HL-60 (cell line): ENCODE results near the gene RAB3IP.
"Not testable (repeated sequence)": the region's sequence is repeated elsewhere in the genome, so short reads cannot be mapped to it uniquely, and the experiment has no call there.

Experiments
- DNase-seq, 2 experiments: peaks; one replicate each; pipeline ENCODE4 v3.0.0-alpha.2; 2010 to 2020; ENCODE audit warnings: low read depth in 1 of 2, low spot score in 1 of 2
- H3K27ac ChIP-seq: fragments of 250-450 bp; sonication (Bioruptor Pico); replicated peaks from 2 replicates; pipeline ENCODE4 v1.5.1; 2020; ENCODE audit warnings: mild to moderate bottlenecking, moderate library complexity
- H3K27me3 ChIP-seq: fragments of 250-450 bp; sonication (Bioruptor Pico); 2 replicates; pipeline ENCODE4 v1.5.1; 2021; ENCODE audit warnings: mild to moderate bottlenecking, moderate library complexity; ENCODE audit not compliant: insufficient read depth, poor library complexity, severe bottlenecking
- H3K4me3 ChIP-seq: replicated peaks from 2 replicates; pipeline ENCODE4 v1.5.1; 2011; ENCODE audit warnings: mild to moderate bottlenecking, control low read depth, low read length; ENCODE audit not compliant: insufficient read depth
- CTCF ChIP-seq: IDR thresholded peaks from one replicate; pipeline ENCODE4 v1.5.1; 2011; ENCODE audit warnings: low read length, control low read depth, inconsistent platforms; ENCODE audit not compliant: insufficient read depth
- GABPA ChIP-seq: IDR thresholded peaks from 2 replicates; pipeline ENCODE4 v1.6.1; 2012; ENCODE audit warnings: low read depth
- POLR2AphosphoS5 ChIP-seq: IDR thresholded peaks from 2 replicates; pipeline ENCODE4 v1.6.1; 2012; ENCODE audit warnings: low read depth
- REST ChIP-seq: IDR thresholded peaks from 2 replicates; pipeline ENCODE4 v1.6.1; 2012; ENCODE audit warnings: low read depth; ENCODE audit not compliant: insufficient replicate concordance
- SPI1 ChIP-seq: IDR thresholded peaks from 2 replicates; pipeline ENCODE4 v1.6.1; 2012; ENCODE audit warnings: low read depth, mild to moderate bottlenecking, borderline replicate concordance

Gene RAB3IP

DNA sequence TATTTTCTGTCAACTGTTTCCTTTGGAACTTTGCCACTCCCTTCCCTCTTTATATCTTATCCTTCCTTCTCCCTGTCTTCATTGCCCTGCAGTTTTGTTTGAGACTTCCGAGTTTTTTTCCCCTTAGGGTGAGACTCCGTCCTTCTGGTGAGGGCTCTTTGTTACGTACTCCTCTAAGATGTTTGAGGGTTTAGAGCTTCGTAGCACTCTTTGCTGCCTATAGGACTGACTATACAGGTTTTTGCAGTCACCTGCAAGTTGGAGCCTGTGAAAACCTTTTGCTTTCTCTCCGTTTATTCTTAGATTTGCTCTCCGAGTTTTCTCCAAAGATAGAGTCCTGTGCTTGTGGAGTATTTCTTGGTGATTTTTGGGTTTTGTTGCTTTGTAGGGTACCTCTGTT is 44.7 kb downstream of the RAB3IP start:
- no peak overlapping the region for H3K27ac ChIP-seq
- H3K27me3 ChIP-seq: no peaks in the 10 kb centered on the region
- DNase-seq: no peak
- H3K4me3 ChIP-seq: no peak overlapping the region
- TF ChIP-seq GABPA (no peak), REST (no peak), POLR2AphosphoS5 (no peak), SPI1 (no peak), CTCF (no peak)

- TF ChIP-seq SPI1 (no peak), POLR2AphosphoS5 (no peak), CTCF (no peak), GABPA (no peak), REST (no peak)
- Histone ChIP-seq H3K27me3 (no peaks in the 10 kb centered on the region), H3K27ac (no peak overlapping the region), H3K4me3 (no peak overlapping the region)
- DNase-seq: no peak
Observed at GRCh38 chr12:69789351-69789750, 50.7 kb downstream of the RAB3IP start.

DNA sequence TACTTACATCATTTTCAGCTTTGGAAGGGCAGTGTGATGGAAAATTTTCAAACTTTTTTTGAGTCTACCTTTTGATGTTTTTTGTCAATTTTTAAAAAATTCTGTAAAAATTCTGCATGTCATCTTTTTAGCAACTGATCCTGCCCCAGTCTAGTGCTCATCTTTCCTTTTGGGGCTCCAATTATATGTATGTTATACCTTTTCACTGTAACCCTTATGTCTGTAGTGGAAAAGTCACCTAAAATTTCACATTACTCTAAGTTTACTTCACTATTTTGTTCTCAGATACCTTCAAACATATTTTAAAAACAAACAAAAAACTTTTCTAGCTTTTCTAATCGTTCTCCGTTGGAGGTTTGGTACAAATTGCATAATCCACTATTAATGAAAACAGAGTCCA is 53.9 kb downstream of the RAB3IP start:
- no peak for DNase-seq
- TF ChIP-seq POLR2AphosphoS5 (no peak), SPI1 (no peak), GABPA (no peak), CTCF (no peak), REST (no peak)
- no peak overlapping the region for H3K4me3 ChIP-seq
- no peak overlapping the region for H3K27ac ChIP-seq
- no peaks in the 10 kb centered on the region for H3K27me3 ChIP-seq

DNA sequence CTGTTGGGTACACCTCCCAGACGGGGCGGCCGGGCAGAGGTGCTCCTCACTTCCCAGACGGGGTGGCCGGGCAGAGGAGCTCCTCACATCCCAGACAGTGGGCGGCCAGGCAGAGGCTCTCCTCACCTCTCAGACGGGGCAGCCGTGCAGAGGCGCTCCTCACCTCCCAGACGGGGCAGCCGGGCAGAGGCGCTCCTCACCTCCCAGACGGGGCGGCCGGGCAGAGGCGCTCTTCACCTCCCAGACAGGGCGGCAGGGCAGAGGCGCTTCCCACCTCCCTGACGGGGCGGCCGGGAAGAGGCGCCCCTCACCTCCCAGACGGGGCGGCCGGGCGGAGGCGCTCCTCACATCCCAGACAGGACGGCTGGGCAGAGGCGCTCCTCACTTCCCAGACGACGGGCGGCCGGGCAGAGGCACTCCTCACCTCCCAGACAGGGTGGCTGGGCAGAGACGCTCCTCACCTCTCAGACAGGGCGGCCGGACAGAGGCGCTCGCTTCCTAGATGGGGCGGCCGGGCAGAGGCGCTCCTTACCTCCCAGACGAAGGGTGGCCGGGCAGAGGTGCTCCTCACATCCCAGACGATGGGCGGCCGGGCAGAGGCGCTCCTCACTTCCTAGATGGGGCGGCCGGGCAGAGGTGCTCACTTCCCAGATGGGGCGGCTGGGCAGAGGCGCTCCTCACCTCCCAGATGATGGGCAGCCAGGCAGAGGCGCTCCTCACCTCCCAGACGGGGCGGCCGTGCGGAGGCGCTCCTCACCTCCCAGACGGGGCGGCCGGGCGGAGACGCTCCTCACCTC is 68.6 kb downstream of the RAB3IP start:
- DNase-seq, H3K27me3 ChIP-seq, H3K4me3 ChIP-seq, H3K27ac ChIP-seq: not testable (repeated sequence)
